H1 (cell line): Measurements from ENCODE around the gene GCLC. TPM values are rescaled to one million over a fixed set of nuclear protein-coding genes. Genes with fewer than 3 reads are reported as not detected.

Source experiments
- CTCF ChIA-PET: fragments of 300-600 bp; sonication (Branson Sonifier 250); formaldehyde crosslinking; loops from one replicate; lab custom pipeline; 2021; ENCODE audit not compliant: partially characterized antibody; lab: Charles Lee
- POLR2A ChIA-PET: fragments of 300-600 bp; sonication (Branson Sonifier 250); formaldehyde crosslinking; loops from one replicate; lab custom pipeline; 2021; ENCODE audit warnings: inconsistent platforms; ENCODE audit not compliant: partially characterized antibody; lab: Charles Lee
- DNase-seq, 2 experiments: peaks; one replicate each; pipeline versions ENCODE4 v3.0.0 to v3.0.0-alpha.2; 2010 to 2022; ENCODE audit warnings: low spot score in 2 of 2, low read depth in 1 of 2, mixed read lengths in 1 of 2
- FAIRE-seq: peaks from 2 replicates; lab custom pipeline; 2011; peaks lifted over from hg19 to GRCh38; lab: Jason Lieb, UNC
- H2AFZ ChIP-seq: 2 replicates; pipeline ENCODE4 v1.8.1; 2012; ENCODE audit warnings: low read length, inconsistent platforms
- H2AK5ac ChIP-seq: 2 replicates; pipeline ENCODE4 v1.6.1; 2013; ENCODE audit warnings: low read depth, low read length
- H2BK120ac ChIP-seq: replicated peaks from 2 replicates; pipeline ENCODE3; 2013; ENCODE audit warnings: low read depth, low read length, inconsistent platforms
- H2BK12ac ChIP-seq: 2 replicates; pipeline ENCODE4 v1.6.1; 2013; ENCODE audit warnings: low read depth, low read length
- H2BK15ac ChIP-seq: 2 replicates; pipeline ENCODE4 v1.6.1; 2013; ENCODE audit warnings: low read length
- H2BK20ac ChIP-seq: 2 replicates; pipeline ENCODE4 v1.6.1; 2013; ENCODE audit warnings: low read length
- H2BK5ac ChIP-seq: 2 replicates; pipeline ENCODE4 v1.6.1; 2013; ENCODE audit warnings: low read depth, low read length
- H3K14ac ChIP-seq: 2 replicates; pipeline ENCODE4 v1.6.1; 2013; ENCODE audit warnings: inconsistent platforms; ENCODE audit not compliant: insufficient read length
- H3K18ac ChIP-seq: 2 replicates; pipeline ENCODE4 v1.6.1; 2013; ENCODE audit warnings: low read length; ENCODE audit errors: extremely low read depth
- H3K23ac ChIP-seq: 2 replicates; pipeline ENCODE4 v1.6.1; 2013; ENCODE audit warnings: inconsistent platforms; ENCODE audit not compliant: insufficient read length
- H3K23me2 ChIP-seq: 2 replicates; pipeline ENCODE4 v1.6.1; 2013; ENCODE audit warnings: low read depth, low read length
- H3K27ac ChIP-seq: 2 replicates; pipeline ENCODE4 v1.6.1; 2011; ENCODE audit warnings: low read depth, low read length, inconsistent platforms
- H3K27me3 ChIP-seq, 4 experiments: replicated peaks in 1 of 4; 1 replicate in 1 of 4; 2 replicates in 3 of 4; pipeline versions ENCODE4 v1.6.1 to v1.8.1; 2011 to 2013; ENCODE audit warnings: low read length in 3 of 4, mild to moderate bottlenecking in 3 of 4, inconsistent platforms in 2 of 4, mixed read lengths in 2 of 4, moderate library complexity in 1 of 4; ENCODE audit not compliant: control insufficient read depth in 3 of 4, insufficient read depth in 3 of 4; ENCODE audit errors: extremely low read depth in 1 of 4
- H3K36me3 ChIP-seq, 4 experiments: 2 replicates each; pipeline versions ENCODE4 v1.6.1 to v1.8.1; 2011 to 2013; ENCODE audit warnings: mild to moderate bottlenecking in 4 of 4, low read length in 3 of 4, moderate library complexity in 2 of 4, control low read depth in 1 of 4, inconsistent platforms in 1 of 4; ENCODE audit not compliant: insufficient read depth in 4 of 4, control insufficient read depth in 2 of 4
- H3K4ac ChIP-seq: replicated peaks from 2 replicates; pipeline ENCODE3; 2013; ENCODE audit warnings: low read length, low read depth, mixed read lengths, inconsistent platforms; ENCODE audit not compliant: insufficient read length
- H3K4me1 ChIP-seq, 4 experiments: replicated peaks in 1 of 4; 1 replicate in 1 of 4; 2 replicates in 3 of 4; pipeline versions ENCODE4 v1.6.1 to v1.8.1; 2011 to 2013; ENCODE audit warnings: low read length in 3 of 4, inconsistent platforms in 2 of 4, mixed read lengths in 1 of 4; ENCODE audit not compliant: insufficient read depth in 4 of 4, control insufficient read depth in 3 of 4
- H3K4me2 ChIP-seq, 2 experiments: 2 replicates each; pipeline versions ENCODE4 v1.6.1 to v1.8.1; 2011 to 2013; ENCODE audit warnings: low read depth in 2 of 2, low read length in 2 of 2, control low read depth in 1 of 2, inconsistent platforms in 1 of 2, mild to moderate bottlenecking in 1 of 2; ENCODE audit not compliant: insufficient read depth in 1 of 2
- H3K4me3 ChIP-seq, 4 experiments: fragments of 200-600, 300-600 bp in 1 of 4; sonication (generic), shearing (Covaris generic), sonication (Bioruptor Twin) in 1 of 4; 2 replicates each; pipeline versions ENCODE4 v1.5.1 to v1.8.1; 2011 to 2016; ENCODE audit warnings: low read length in 4 of 4, low read depth in 3 of 4, control low read depth in 2 of 4, inconsistent platforms in 2 of 4, mild to moderate bottlenecking in 2 of 4, mixed read lengths in 1 of 4, moderate library complexity in 1 of 4; ENCODE audit not compliant: insufficient read depth in 2 of 4; ENCODE audit errors: extremely low read depth in 1 of 4
- H3K56ac ChIP-seq: replicated peaks from 2 replicates; pipeline ENCODE3; 2013; ENCODE audit warnings: low read depth, mild to moderate bottlenecking, mixed read lengths, low read length, inconsistent platforms; ENCODE audit not compliant: insufficient read length
- H3K79me1 ChIP-seq: 2 replicates; pipeline ENCODE4 v1.6.1; 2013; ENCODE audit warnings: low read depth, low read length, control low read depth
- H3K79me2 ChIP-seq, 2 experiments: 2 replicates each; pipeline versions ENCODE4 v1.6.1 to v1.8.1; 2012 to 2013; ENCODE audit warnings: low read length in 2 of 2, mild to moderate bottlenecking in 2 of 2, inconsistent platforms in 1 of 2; ENCODE audit not compliant: insufficient read depth in 2 of 2, control insufficient read depth in 1 of 2
- H3K9ac ChIP-seq, 4 experiments: replicated peaks in 1 of 4; 1 replicate in 1 of 4; 2 replicates in 3 of 4; pipeline versions ENCODE4 v1.6.1 to v1.8.1; 2011 to 2013; ENCODE audit warnings: low read depth in 3 of 4, low read length in 3 of 4, control low read depth in 2 of 4, mild to moderate bottlenecking in 2 of 4, moderate library complexity in 2 of 4, inconsistent platforms in 1 of 4; ENCODE audit errors: extremely low read depth in 1 of 4
- H3K9me3 ChIP-seq, 2 experiments: 2 replicates each; pipeline versions ENCODE4 v1.6.1 to v1.8.1; 2012 to 2013; ENCODE audit warnings: mild to moderate bottlenecking in 2 of 2, moderate library complexity in 2 of 2, control low read depth in 1 of 2, inconsistent platforms in 1 of 2, low read depth in 1 of 2, low read length in 1 of 2, mixed read lengths in 1 of 2; ENCODE audit not compliant: insufficient read depth in 2 of 2
- H4K20me1 ChIP-seq, 2 experiments: replicated peaks in 1 of 2; 2 replicates each; pipeline versions ENCODE3 to v1.8.1; 2011 to 2013; ENCODE audit warnings: inconsistent platforms in 2 of 2, low read length in 2 of 2, mild to moderate bottlenecking in 1 of 2; ENCODE audit not compliant: insufficient read depth in 2 of 2, control insufficient read depth in 1 of 2
- H4K5ac ChIP-seq: 2 replicates; pipeline ENCODE4 v1.6.1; 2013; ENCODE audit warnings: low read length, low read depth, mixed read lengths, inconsistent platforms; ENCODE audit not compliant: insufficient read length
- H4K8ac ChIP-seq: 2 replicates; pipeline ENCODE4 v1.8.0; 2013; ENCODE audit warnings: mild to moderate bottlenecking, moderate library complexity, low read length, inconsistent platforms; ENCODE audit not compliant: insufficient read depth; ENCODE audit errors: extremely low read depth
- H4K91ac ChIP-seq: replicated peaks from 2 replicates; pipeline ENCODE3; 2013; ENCODE audit warnings: low read length, mixed read lengths, inconsistent platforms; ENCODE audit not compliant: insufficient read length
- BACH1 ChIP-seq: IDR thresholded peaks from 2 replicates; pipeline ENCODE4 v1.6.1; 2012; ENCODE audit warnings: low read length, improper control_type of control experiment
- TCF12 ChIP-seq: IDR thresholded peaks from 2 replicates; pipeline ENCODE4 v1.6.1; 2011; ENCODE audit warnings: low read depth, mild to moderate bottlenecking, low read length
- ZNF274 ChIP-seq: IDR thresholded peaks from 2 replicates; pipeline ENCODE4 v1.7.0; 2012; ENCODE audit warnings: low read length, borderline replicate concordance; ENCODE audit errors: extremely low read depth
- WGBS, 2 experiments: shearing (Covaris generic) in 1 of 2; methylation state at CpG; one replicate each; pipeline versions ENCODE4 v1.1.6 to v1.1.7; 2013 to 2015; ENCODE audit warnings: low lambda C conversion rate in 2 of 2, mixed read lengths in 2 of 2, inconsistent platforms in 1 of 2, low coverage in 1 of 2, missing lambda C conversion rate in 1 of 2; ENCODE audit not compliant: insufficient replicate concordance in 2 of 2, insufficient coverage in 1 of 2, insufficient read length in 1 of 2; ENCODE audit errors: extremely low coverage in 1 of 2, missing lambda C conversion rate in 1 of 2; 5-methylcytosine and 5-hydroxymethylcytosine counted together
- polyA plus RNA-seq, 7 experiments: library from polyadenylated mRNA; depleted of rRNA in 3 of 7; stranded (reverse) in 5 of 7; unstranded in 2 of 7; fragments of >200 nt in 5 of 7; fragments of 200-250 nt in 2 of 7; gene quantifications; 1 replicate in 5 of 7; 2 replicates in 1 of 7; 4 replicates in 1 of 7; pipeline versions ENCODE4 v1.2.1 to v1.2.3, GENCODE V29; 2011 to 2013; ENCODE audit warnings: missing spikeins in 2 of 7, mixed read lengths in 2 of 7
- total RNA-seq: library from RNA; stranded (reverse); fragmentation: NEBNext Ultra II Directional; extraction: Animal tissue kit (Norgen Biotek cat#: 25700); gene quantifications from 2 replicates; pipeline ENCODE4 v1.2.1, GENCODE V29; 2021

GCLC gene
- total and polyA plus RNA-seq, 2 of the 8 experiments (the other 6 are each of a cell fraction or from before 2014, with no cell fraction given): 15.8 to 54.0 TPM

GRCh38 chr6:53518862-53519261, 26.0 kb downstream of the GCLC start:
- no peak overlapping the region for H2BK5ac ChIP-seq
- no peaks in the 10 kb centered on the region for H3K23me2 ChIP-seq
- FAIRE-seq (no peak), DNase-seq (no peak)
- no peak overlapping the region for H3K14ac ChIP-seq
- no peak overlapping the region for H2AK5ac ChIP-seq
- no peak overlapping the region for H3K23ac ChIP-seq
- H3K18ac ChIP-seq: no peak overlapping the region
- no peak overlapping the region for H4K5ac ChIP-seq
- H2AFZ ChIP-seq: no peak overlapping the region
- peaks cover 0 to 2% (median 0%) of the 10 kb centered on the region in 4 experiments; a peak in 3 of 7 replicates for H3K4me1 ChIP-seq
- H2BK120ac ChIP-seq: no peak overlapping the region
- H3K27ac ChIP-seq: no peak overlapping the region
- no peak overlapping the region for H2BK12ac ChIP-seq
- H4K8ac ChIP-seq: no peak overlapping the region; the same call in 1 of the 2 replicates
- no peaks in the 10 kb centered on the region for H3K27me3 ChIP-seq
- H3K56ac ChIP-seq: no peak overlapping the region
- no peak overlapping the region for H4K91ac ChIP-seq
- H4K20me1 ChIP-seq: peaks cover 2 to 3% of the 10 kb centered on the region in 2 experiments
- peaks cover 0 to 26% of the 10 kb centered on the region in 2 experiments; a peak in 2 of 4 replicates for H3K79me2 ChIP-seq
- H3K4ac ChIP-seq: no peak overlapping the region
- CTCF ChIA-PET: interaction anchor here (0.9 to 5.1 kb wide), 4 partner anchors 9 to 132 kb away, joined by 3 to 18 read pairs (median 4); no protein-coding TSS in a partner anchor
- WGBS, 2 experiments: 80% methylated on average over 1 of the region's 1 CpG; no CpG with 5 or more reads in 1 of the 2 experiments
- H3K36me3 ChIP-seq: peaks cover 0 to 20% (median 12%) of the 10 kb centered on the region in 4 experiments; a peak in 7 of 8 replicates
- H3K4me3 ChIP-seq: no peak overlapping the region
- H2BK15ac ChIP-seq: no peak overlapping the region
- no peak overlapping the region for H3K9ac ChIP-seq
- H2BK20ac ChIP-seq: no peak overlapping the region
- H3K4me2 ChIP-seq: no peak overlapping the region
- H3K79me1 ChIP-seq: peaks cover 2% of the 10 kb centered on the region; the same call in 1 of the 2 replicates
- POLR2A ChIA-PET: no interaction called here
- no peaks in the 10 kb centered on the region for H3K9me3 ChIP-seq
- TF ChIP-seq BACH1 (no peak), ZNF274 (no peak), TCF12 (no peak)
